Measurements from ENCODE around the gene CSF1. TPM values are rescaled to one million over a fixed set of nuclear protein-coding genes. Genes with fewer than 3 reads are reported as not detected.

CSF1 gene
- total RNA-seq, 1 experiment from 2014 or later = 4.9 TPM

- POLR2A ChIA-PET (ENCODE audit: low non-redundant PET) = no interaction called here
- no TSS peak for BruUV-seq (replicated peaks)
- Histone ChIP-seq H3K27ac (ENCODE audit: low read depth, low read length, poor library complexity, severe bottlenecking) (no peak overlapping the region), H3K27me3 (replicated peaks; ENCODE audit: insufficient read depth, low read depth, low read length, poor library complexity) (no peaks in the 10 kb centered on the region), H3K4me3 (ENCODE audit: low read depth, low read length, poor library complexity, severe bottlenecking) (no peak overlapping the region), H3K36me3 (ENCODE audit: insufficient read depth, low read length, poor library complexity, severe bottlenecking) (no peaks in the 10 kb centered on the region), H3K9me3 (ENCODE audit: low read depth, low read length, poor library complexity, severe bottlenecking) (no peaks in the 10 kb centered on the region), H3K4me1 (ENCODE audit: insufficient read depth, low read length, poor library complexity, severe bottlenecking) (no peaks in the 10 kb centered on the region)
- TF ChIP-seq CTCF (conservative IDR thresholded peaks at IDR 0.05; ENCODE audit: low read depth, low read length) = no peak
- no peak for TF ChIP-seq EZH2 (IDR thresholded peaks at IDR 0.05; ENCODE audit: borderline replicate concordance, low read depth, low read length, poor library complexity, severe bottlenecking)
- intact Hi-C loops (cut with micrococcal nuclease; ENCODE audit: unreplicated experiment) = no loop called here
- CTCF ChIA-PET = no interaction called here
- DNase-seq (ENCODE audit: low spot score) = no peak
Measured at GRCh38 chr1:109889094-109889493, 21.6 kb upstream of the CSF1 start.

- intact Hi-C loops (cut with micrococcal nuclease; ENCODE audit: unreplicated experiment) = no loop called here
- H3K36me3 ChIP-seq (ENCODE audit: insufficient read depth, low read length, poor library complexity, severe bottlenecking) = no peaks in the 10 kb centered on the region
Measured at GRCh38 chr1:109890115-109890953, 20.3 kb upstream of the CSF1 start.

GRCh38 chr1:109891930-109892329 lies 18.7 kb upstream of the CSF1 start:
- intact Hi-C loops (cut with micrococcal nuclease; ENCODE audit: unreplicated experiment) = no loop called here
- no peak overlapping the region for H3K27ac ChIP-seq (ENCODE audit: low read depth, low read length, poor library complexity, severe bottlenecking)
- no TSS peak for BruUV-seq (replicated peaks)
- TF ChIP-seq CTCF (conservative IDR thresholded peaks at IDR 0.05; ENCODE audit: low read depth, low read length) (no peak), EZH2 (IDR thresholded peaks at IDR 0.05; ENCODE audit: borderline replicate concordance, low read depth, low read length, poor library complexity, severe bottlenecking) (no peak)
- no peaks in the 10 kb centered on the region for H3K4me1 ChIP-seq (ENCODE audit: insufficient read depth, low read length, poor library complexity, severe bottlenecking)
- H3K36me3 ChIP-seq (ENCODE audit: insufficient read depth, low read length, poor library complexity, severe bottlenecking) = no peaks in the 10 kb centered on the region
- no peak for DNase-seq (ENCODE audit: low spot score)
- H3K4me3 ChIP-seq (ENCODE audit: low read depth, low read length, poor library complexity, severe bottlenecking) = no peak overlapping the region
- ChIA-PET POLR2A (ENCODE audit: low non-redundant PET) (no interaction called here), CTCF (no interaction called here)
- H3K9me3 ChIP-seq (ENCODE audit: low read depth, low read length, poor library complexity, severe bottlenecking) = no peaks in the 10 kb centered on the region
- H3K27me3 ChIP-seq (replicated peaks; ENCODE audit: insufficient read depth, low read depth, low read length, poor library complexity) = no peaks in the 10 kb centered on the region

More at GRCh38 chr1:109890115-109890953, 20.3 kb upstream of the CSF1 start:
- Histone ChIP-seq H3K27ac (ENCODE audit: low read depth, low read length, poor library complexity, severe bottlenecking) (no peak overlapping the region), H3K4me3 (ENCODE audit: low read depth, low read length, poor library complexity, severe bottlenecking) (no peak overlapping the region), H3K27me3 (replicated peaks; ENCODE audit: insufficient read depth, low read depth, low read length, poor library complexity) (no peaks in the 10 kb centered on the region), H3K9me3 (ENCODE audit: low read depth, low read length, poor library complexity, severe bottlenecking) (no peaks in the 10 kb centered on the region), H3K4me1 (ENCODE audit: insufficient read depth, low read length, poor library complexity, severe bottlenecking) (no peaks in the 10 kb centered on the region)
- DNase-seq (ENCODE audit: low spot score) = no peak
- POLR2A ChIA-PET (ENCODE audit: low non-redundant PET) = no interaction called here
- BruUV-seq (replicated peaks) = no TSS peak
- CTCF ChIA-PET = no interaction called here
- no peak for TF ChIP-seq EZH2 (IDR thresholded peaks at IDR 0.05; ENCODE audit: borderline replicate concordance, low read depth, low read length, poor library complexity, severe bottlenecking)
- no peak for TF ChIP-seq CTCF (conservative IDR thresholded peaks at IDR 0.05; ENCODE audit: low read depth, low read length)

Data from A673 (cell line).